Peyer's patch (tissue), 4 donors: ENCODE results near the gene ASCL5.

ENCODE experiments used
- POLR2A ChIP-seq, 2 donors: fragments of 450-650 bp; IDR thresholded peaks; one replicate each; pipeline ENCODE4 v1.5.1; 2017; ENCODE audit warnings: antibody characterized with exemption in 2 of 2, mild to moderate bottlenecking in 2 of 2, moderate library complexity in 2 of 2
- TF ChIP-seq, protein P1 (sequence below), 6 experiments: fragments of 450-650 bp in 4 of 6; fragments of 200-600 bp in 2 of 6; sonication (generic) in 1 of 6; IDR thresholded peaks; one replicate each; pipeline ENCODE4 v1.5.1; 2017 to 2019; ENCODE audit warnings: antibody characterized with exemption in 6 of 6, mild to moderate bottlenecking in 3 of 6, moderate library complexity in 1 of 6

DNA sequence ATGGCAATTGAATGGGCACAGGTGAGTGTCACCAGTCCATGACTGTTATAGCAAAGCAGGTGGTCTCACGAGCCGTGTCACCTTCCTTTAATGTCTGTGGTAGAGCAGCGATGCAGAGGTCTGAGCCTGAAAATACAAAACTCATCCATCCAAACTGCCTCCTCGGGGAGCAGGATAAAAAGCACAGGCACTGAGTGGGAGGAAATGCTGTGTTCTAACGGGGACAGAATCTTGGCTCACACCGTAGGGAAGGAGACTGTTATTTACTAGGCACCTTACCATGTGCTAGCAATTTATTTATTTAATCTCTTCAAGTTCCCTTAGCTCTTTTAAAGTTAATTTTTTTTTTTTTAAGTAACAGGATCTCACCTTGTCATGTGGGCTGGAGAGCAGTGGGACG lies 1.2 kb downstream of the ASCL5 start:
- TF ChIP-seq, protein P1, sequence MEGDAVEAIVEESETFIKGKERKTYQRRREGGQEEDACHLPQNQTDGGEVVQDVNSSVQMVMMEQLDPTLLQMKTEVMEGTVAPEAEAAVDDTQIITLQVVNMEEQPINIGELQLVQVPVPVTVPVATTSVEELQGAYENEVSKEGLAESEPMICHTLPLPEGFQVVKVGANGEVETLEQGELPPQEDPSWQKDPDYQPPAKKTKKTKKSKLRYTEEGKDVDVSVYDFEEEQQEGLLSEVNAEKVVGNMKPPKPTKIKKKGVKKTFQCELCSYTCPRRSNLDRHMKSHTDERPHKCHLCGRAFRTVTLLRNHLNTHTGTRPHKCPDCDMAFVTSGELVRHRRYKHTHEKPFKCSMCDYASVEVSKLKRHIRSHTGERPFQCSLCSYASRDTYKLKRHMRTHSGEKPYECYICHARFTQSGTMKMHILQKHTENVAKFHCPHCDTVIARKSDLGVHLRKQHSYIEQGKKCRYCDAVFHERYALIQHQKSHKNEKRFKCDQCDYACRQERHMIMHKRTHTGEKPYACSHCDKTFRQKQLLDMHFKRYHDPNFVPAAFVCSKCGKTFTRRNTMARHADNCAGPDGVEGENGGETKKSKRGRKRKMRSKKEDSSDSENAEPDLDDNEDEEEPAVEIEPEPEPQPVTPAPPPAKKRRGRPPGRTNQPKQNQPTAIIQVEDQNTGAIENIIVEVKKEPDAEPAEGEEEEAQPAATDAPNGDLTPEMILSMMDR (IDR thresholded peaks at IDR 0.05), result no peak
- TF ChIP-seq POLR2A (IDR thresholded peaks at IDR 0.05), result no peak
